ENCODE data around the gene HSDL2.
"Not testable (repeated sequence)": the region's sequence is repeated elsewhere in the genome, so short reads cannot be mapped to it uniquely, and the experiment has no call there.

HSDL2 gene

DNA sequence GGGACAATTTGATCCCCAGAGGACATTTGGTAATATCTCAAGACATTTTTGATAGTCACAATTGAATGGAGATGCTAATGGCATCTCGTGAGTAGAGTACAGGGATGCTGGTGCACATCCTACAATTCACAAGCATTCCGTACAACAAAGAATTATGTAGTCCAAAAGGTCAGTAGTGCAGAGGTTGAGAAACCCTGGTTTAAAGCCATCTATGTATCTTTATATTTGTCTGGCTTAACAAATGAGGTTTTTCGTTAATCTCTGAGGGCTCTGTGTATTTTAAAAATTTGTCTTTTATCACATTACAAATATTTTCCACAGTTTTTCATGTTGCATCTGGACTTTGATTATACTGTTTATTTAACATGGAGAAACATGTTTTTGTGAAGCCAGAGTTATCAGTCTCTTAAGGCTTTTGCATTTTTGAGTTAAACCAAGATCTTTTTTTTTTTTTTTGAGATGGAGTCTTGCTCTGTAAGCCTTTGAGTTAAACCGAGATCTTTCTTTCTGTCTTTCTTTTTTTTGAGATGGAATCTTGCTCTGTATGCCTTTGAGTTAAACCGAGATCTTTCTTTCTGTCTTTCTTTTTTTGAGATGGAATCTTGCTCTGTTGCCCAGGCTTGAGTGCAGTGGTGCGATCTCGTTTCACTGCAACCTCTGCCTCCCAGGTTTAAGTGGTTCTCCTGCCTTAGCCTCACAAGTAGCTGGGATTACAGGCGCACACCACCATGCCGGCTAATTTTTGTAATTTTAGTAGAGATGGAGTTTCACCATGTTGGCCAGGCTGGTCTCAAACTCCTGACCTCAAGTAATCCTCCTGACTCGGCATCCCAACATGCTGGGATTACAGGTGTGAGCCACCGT lies 2.8 kb downstream of the HSDL2 start:
- no peak for DNase-seq (ENCODE audit: low read depth)
- no peak overlapping the region for H3K4me3 ChIP-seq (ENCODE audit: low read depth, low read length)
- TF ChIP-seq MYC (IDR thresholded peaks at IDR 0.05; ENCODE audit: low read depth, low read length), result no peak
- no peak for TF ChIP-seq POLR2A (IDR thresholded peaks at IDR 0.05; ENCODE audit: extremely low read depth, insufficient read length)

DNA sequence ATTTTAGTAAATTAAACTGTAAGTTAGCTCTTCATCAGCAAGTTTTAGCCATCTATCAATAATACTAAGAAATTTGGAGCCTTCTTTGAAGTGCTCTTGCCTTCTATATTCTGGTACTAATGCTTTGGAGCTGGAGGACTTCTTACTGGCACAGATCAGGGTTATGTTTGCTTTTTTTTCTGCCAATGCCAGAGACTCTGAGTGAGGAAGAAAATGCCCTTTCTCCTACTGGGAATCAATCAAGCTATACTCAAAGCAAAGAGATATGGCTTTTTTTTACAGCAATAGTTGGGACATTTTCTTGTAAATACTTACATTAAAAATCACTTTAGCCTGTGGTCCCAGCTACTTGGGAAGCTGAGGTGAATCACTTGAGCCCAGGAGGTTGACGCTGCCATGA lies 4.3 kb downstream of the HSDL2 start:
- TF ChIP-seq, protein P1, sequence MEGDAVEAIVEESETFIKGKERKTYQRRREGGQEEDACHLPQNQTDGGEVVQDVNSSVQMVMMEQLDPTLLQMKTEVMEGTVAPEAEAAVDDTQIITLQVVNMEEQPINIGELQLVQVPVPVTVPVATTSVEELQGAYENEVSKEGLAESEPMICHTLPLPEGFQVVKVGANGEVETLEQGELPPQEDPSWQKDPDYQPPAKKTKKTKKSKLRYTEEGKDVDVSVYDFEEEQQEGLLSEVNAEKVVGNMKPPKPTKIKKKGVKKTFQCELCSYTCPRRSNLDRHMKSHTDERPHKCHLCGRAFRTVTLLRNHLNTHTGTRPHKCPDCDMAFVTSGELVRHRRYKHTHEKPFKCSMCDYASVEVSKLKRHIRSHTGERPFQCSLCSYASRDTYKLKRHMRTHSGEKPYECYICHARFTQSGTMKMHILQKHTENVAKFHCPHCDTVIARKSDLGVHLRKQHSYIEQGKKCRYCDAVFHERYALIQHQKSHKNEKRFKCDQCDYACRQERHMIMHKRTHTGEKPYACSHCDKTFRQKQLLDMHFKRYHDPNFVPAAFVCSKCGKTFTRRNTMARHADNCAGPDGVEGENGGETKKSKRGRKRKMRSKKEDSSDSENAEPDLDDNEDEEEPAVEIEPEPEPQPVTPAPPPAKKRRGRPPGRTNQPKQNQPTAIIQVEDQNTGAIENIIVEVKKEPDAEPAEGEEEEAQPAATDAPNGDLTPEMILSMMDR (IDR thresholded peaks at IDR 0.05; ENCODE audit: low read depth, low read length), result no peak
- no peak for TF ChIP-seq MYC (IDR thresholded peaks at IDR 0.05; ENCODE audit: low read depth, low read length)
- TF ChIP-seq, protein P2, sequence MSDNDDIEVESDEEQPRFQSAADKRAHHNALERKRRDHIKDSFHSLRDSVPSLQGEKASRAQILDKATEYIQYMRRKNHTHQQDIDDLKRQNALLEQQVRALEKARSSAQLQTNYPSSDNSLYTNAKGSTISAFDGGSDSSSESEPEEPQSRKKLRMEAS (IDR thresholded peaks at IDR 0.05; ENCODE audit: low read depth, low read length), result no peak
- no peak for DNase-seq (ENCODE audit: low read depth)
- no peak overlapping the region for H3K4me3 ChIP-seq (ENCODE audit: low read depth, low read length)

DNA sequence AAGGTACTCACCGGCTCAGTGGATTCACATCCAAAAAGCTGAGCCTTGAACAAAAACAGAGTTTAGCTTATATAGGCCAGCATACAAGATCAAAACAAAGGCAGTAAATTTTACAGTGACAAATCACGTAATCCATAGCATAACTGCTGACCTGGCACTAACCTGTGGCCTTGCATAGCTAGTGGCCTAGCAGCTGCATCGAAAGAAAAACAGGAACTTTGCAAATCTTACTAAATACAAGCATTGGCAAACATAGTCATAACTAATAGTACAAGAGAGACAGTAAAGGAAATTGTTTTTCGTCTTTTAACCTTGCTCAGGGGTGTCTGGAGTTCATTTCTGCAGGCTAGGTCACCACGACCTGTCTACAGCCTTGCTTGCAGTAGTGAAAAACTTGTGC lies 4.8 kb downstream of the HSDL2 start:
- peak; percentile 69 for DNase-seq (ENCODE audit: low read depth)
- TF ChIP-seq MYC (IDR thresholded peaks at IDR 0.05; ENCODE audit: low read depth, low read length), result no peak
- TF ChIP-seq, protein P1 (IDR thresholded peaks at IDR 0.05; ENCODE audit: low read depth, low read length), result no peak
- no peak overlapping the region for H3K4me3 ChIP-seq (ENCODE audit: low read depth, low read length)

DNA sequence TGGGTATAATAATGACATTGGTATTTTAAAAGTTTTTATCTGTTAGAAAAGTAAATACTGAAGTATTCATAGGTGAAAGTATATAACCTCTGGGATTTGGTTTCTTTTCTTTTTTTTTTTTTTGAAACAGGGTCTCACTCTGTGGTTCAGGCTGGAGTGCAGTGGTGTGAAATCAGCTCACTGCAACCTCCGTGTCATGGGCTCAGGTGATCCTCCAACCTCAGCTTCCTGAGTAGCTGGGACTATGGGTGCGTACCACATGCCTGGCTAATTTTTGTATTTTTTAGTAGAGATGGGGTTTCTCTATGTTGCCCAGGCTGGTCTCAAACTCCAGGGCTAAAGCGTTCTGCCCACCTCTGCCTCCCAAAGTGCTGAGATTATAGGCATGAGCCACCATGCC lies 7.2 kb downstream of the HSDL2 start:
- DNase-seq (ENCODE audit: low read depth), result no peak
- no peak overlapping the region for H3K4me3 ChIP-seq (ENCODE audit: low read depth, low read length)
- TF ChIP-seq MYC (IDR thresholded peaks at IDR 0.05; ENCODE audit: low read depth, low read length) (no peak), POLR2A (IDR thresholded peaks at IDR 0.05; ENCODE audit: extremely low read depth, insufficient read length) (no peak)
- TF ChIP-seq, protein P2 (IDR thresholded peaks at IDR 0.05; ENCODE audit: low read depth, low read length), result no peak
- TF ChIP-seq, protein P1 (IDR thresholded peaks at IDR 0.05; ENCODE audit: low read depth, low read length), result no peak

DNA sequence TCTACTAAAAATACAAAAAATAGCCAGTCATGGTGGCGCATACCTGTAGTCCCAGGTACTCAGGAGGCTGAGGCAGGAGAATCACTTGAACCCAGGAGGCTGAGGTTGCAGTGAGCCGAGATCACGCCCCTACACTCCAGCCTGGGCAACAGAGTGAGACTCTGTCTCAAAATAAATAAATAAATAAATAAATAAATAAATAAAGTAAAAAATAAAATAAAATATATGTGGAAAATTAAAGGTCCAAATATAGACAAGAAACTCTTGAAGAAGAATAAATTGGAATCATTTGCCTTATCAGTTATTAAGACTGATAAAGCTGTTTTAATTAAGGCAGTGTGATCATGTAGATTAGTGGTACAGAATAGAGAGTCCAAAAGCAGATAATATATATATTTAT lies 10.0 kb downstream of the HSDL2 start:
- not testable (repeated sequence) for H3K4me3 ChIP-seq (ENCODE audit: low read depth, low read length); DNase-seq (ENCODE audit: low read depth)

DNA sequence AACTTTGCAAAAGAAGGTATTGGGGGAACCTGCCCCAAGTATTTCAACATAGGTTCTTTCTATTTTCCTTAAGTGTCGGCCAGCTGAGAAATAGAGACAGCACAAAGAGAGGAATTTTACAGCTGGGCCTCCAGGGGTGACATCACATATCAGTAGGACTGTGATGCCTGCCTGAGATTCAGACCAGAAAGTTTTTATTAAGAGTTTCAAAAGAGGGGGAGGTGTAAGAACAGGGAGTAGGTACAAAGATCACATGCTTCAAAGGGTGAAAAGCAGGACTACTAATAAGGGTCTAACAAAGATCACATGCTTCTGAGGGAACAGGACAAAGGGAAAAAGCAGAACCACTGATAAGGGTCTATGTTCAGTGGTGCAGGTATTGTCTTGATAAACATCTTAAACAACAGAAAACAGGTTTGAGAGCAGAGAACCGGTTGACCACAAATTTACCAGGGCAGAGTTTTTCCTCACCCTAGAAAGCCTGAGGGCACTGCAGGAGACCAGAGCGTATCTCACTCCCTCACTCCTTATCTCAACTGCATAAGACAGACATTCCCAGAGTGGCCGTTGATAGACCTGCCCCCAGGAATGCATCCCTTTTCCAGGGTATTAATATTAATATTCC lies 12.1 kb downstream of the HSDL2 start:
- not testable (repeated sequence) for H3K4me3 ChIP-seq (ENCODE audit: low read depth, low read length); DNase-seq (ENCODE audit: low read depth)

DNA sequence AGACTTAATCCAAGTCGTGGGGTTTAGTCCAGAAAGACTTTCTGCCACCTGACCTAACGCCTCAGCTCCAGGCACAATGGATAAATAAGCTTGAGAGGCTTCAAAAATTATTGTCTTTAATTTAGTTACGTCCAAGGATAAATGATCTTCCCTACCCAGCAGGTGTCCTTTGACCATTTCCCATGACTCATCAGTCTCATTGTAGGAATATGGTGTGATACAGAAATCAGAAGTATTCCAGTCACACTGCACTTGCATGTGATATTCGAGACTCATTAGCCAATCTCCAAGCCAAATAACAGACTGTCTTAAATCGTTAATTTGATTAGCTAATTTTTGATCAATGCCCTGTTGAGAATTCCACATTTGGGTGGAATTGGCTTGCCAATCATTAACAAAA lies 13.2 kb downstream of the HSDL2 start:
- not testable (repeated sequence) for H3K4me3 ChIP-seq (ENCODE audit: low read depth, low read length); DNase-seq (ENCODE audit: low read depth)

DNA sequence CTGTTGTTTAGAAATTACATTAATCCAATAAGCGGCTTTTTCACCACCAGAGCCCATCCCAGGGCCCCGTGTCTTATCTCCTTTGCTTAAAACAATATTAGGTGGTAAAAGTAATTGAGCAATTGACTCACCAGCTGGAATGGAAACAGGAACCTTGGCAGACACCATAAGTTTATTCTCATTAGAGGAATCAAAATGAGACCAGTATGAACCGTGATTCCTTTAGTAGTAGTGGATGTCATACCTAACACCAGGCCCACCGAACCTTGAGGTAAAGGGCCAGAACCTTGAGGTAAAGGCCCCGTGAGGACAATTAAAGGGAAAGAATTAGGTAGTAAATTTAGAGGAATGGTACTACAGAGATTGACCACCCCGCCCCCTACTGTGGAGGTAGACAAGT lies 16.5 kb downstream of the HSDL2 start:
- DNase-seq (ENCODE audit: low read depth), result no peak
- TF ChIP-seq, protein P2 (IDR thresholded peaks at IDR 0.05; ENCODE audit: low read depth, low read length), result no peak
- no peak for TF ChIP-seq MYC (IDR thresholded peaks at IDR 0.05; ENCODE audit: low read depth, low read length)
- TF ChIP-seq, protein P1 (IDR thresholded peaks at IDR 0.05; ENCODE audit: low read depth, low read length), result no peak
- H3K4me3 ChIP-seq (ENCODE audit: low read depth, low read length), result no peak overlapping the region

All from NB4 (cell line).